SHP77 treated with DMSO at 0.1 percent for 48 hours (cell line): Measurements from ENCODE around the gene MAMDC2.

Experiments used
- DNase-seq: peaks from one replicate; lab custom pipeline; 2025; lab: John Stamatoyannopoulos, UW

The MAMDC2 gene

DNA sequence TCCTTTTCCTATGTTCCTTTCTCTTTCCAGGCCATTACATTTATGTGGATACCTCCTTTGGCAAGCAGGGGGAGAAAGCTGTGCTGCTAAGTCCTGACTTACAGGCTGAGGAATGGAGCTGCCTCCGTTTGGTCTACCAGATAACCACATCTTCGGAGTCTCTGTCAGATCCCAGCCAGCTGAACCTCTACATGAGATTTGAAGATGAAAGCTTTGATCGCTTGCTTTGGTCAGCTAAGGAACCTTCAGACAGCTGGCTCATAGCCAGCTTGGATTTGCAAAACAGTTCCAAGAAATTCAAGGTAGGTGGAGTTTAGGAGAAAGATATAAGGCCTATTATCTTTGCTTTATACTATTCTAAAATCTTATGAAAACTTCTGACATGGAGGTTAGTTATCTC lies 64.5 kb downstream of the MAMDC2 start:
- no peak for DNase-seq

DNA sequence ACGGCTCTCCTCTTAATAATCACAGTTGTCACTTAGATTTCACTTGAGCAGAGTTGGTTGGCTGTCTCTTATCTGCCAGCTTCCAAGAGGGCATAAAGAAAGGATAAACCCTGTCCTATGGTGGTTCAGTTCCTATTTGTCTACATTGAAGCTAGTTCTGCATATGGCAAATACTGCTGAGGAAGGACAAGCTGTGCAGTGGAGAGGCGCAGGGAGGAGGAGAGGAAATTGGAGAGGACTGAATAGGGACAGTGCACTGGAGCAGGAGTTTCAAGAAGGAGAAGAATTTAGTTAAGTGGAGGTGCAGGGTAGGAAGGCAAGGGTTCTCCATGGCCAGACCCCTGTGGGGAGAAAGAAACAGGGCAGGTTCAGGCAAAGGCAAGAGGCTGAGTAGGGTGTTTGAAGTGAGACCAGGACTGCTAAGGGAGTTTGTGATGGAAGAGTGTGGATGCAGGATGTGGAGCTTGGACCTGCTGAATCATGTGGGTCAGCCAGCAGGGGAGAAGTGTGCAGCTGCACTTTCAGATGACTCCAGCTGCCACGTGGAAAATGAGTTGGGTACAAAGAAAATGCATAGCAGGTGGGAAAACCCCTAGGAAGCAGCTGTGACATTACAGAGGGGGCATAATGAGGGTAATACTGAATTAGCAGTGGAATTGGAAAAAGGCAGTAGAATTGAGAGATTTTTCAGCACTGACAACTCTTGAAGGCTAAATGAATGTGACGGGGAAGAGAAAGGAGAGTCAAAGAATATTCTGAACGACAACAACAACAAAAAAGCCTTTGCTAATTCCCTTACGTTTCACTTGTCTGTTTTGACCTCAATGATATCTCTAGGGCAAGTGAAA lies 66.8 kb downstream of the MAMDC2 start:
- peak; percentile 18 for DNase-seq

DNA sequence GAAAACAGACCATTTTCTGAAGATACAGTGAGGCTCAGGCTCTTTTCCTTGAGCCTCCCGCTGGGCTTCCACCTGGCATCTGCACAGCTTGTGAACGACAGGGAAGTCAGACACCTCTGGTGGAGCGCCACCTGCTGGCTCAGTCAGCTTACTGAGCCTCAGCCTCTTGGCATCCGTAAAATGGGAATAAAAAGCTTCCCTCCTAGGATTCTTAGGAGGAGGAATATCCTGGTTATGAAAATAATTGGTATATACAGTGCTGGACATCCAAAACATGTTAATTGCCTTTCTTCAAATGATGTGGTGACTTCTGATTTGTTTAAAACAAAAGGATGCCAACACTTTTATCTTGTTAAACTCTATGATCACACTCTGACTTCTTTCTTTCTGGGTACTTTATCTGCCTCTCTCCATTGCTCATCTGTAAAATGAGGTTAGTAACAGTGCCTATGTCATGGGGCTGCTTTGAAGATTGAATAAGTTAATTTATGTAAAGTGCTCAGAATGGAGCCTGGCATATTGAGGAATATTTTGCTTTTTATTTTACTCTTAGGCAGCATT lies 67.5 kb downstream of the MAMDC2 start:
- peak; percentile 18 for DNase-seq

DNA sequence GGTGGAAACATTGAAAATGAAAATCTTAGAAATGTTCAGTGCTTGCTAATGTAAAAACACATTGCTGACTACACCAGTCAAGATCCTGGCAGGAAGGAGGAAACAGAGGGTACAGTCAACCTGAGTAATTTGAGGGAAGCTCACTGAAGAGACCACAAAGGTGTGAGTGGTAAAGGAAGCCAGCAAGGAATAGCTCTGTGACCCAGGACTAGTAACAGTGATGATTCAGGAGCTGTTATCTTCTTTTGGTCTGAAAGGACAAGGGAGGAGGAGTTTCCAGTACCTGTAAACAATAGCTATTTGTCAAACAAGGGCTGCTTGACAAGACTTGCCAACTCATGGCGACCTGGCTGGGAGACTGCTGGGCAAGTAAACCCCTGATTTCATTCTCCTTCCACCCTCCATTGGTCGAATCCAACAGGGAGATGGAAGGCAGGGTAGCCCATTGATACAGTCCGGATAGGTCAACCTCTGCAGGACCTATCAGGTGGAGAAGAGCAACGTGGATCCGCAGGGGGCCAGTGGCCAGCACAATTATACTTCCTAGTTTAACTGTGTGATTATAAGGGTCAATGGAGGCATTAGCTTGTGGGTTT lies 68.1 kb downstream of the MAMDC2 start:
- no peak for DNase-seq

DNA sequence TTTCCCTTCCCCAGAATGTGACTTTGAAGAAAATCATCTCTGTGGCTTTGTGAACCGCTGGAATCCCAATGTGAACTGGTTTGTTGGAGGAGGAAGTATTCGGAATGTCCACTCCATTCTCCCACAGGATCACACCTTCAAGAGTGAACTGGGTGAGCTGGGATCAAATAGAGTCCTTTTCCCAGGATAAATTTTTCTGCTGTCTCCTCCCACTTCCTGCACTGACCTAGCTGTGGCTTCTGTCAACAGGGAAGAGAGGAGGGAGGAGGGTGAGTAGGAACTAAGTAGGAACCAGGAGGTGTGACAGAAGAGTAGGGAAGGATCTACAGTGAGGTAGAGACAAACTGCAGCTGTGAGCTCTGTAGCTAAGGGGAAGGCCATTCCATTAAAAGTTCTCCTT lies 69.3 kb downstream of the MAMDC2 start:
- no peak for DNase-seq

DNA sequence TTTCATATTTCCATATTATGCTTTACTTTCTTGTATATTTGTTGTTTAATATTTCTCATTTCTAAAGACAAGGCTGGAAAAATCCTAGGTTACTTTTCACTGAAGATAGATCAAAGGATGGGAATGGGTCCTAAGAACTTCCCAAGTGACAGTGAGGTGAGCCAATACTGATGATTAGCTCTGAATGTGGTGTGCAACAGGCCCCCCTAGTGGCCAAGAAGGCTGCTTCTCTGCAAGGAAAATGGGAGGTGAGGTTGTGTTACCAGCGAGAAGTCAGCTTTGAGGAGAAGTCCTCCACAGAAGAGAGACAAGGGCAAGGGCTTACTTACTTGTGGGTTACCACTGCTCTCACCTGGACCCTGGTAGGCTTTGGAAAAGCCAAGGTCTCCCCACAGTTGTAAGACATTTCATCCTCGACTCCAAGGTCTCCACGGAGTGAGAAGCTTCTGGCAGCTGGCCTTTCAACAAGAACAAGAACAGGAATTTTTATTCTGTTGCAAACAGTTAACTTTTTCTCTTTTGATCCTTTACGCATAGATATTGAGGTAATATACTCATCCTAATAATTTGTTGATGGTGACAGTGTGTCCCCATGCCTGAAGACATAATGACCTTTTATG lies 69.9 kb downstream of the MAMDC2 start:
- no peak for DNase-seq

DNA sequence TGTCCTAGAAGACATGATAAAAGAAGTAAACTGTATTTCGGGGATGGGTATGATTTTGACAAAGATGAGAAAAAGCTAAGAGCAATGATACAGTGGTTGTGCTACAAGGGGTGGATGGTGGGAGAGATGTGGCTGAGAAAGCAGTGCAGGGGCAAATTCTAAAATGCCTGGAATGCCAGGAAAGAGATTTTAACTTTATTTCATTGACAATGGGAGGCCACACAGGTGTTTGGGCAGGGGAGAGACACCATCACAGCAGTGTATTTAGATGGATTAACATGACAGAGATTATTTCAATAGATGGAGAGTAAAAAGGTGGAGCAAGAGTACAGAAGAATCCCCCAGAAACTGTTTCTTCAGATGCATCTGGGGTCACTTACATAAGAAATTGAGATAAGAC lies 71.2 kb downstream of the MAMDC2 start:
- DNase-seq: no peak

DNA sequence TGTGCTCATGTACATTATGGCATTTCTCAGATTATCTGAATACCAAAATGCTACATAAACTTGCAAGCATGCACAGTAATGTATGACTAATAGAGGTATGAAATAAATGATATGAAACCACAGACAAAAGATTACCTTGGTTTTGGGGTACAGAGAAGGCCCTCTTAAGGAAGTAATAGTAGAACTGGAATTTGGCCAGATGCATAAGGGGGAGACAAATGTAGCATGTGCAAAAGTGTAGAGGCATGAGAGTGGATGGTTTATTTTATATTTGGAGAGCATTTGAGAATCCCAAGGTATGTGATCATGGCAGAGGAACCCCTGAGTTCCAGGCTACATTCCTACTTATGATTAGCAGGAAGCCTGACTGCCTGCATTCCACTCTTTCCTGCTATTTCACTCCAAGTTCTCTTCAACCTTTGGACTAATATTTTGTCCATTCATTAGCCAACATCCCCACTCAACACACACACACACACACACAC lies 74.2 kb downstream of the MAMDC2 start:
- DNase-seq: no peak

DNA sequence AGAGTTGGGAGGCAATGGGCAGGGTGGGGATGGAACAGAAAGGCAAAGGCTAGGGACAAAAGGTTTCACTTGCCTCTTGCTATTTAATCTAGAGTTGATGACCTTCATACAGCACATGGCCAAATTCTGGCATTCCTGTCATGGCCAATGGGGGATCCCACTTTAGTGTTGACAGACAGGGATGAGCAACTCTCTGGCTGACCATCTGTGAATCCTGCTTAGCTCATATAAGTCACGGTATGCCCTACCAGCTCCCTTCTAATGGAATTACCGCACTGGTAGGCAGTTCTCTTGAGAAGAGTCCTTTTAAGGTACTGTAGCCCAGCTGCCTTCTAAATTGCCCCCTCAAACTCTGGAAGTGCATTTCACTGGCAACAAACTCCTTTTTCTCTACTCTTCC lies 76.1 kb downstream of the MAMDC2 start:
- no peak for DNase-seq

DNA sequence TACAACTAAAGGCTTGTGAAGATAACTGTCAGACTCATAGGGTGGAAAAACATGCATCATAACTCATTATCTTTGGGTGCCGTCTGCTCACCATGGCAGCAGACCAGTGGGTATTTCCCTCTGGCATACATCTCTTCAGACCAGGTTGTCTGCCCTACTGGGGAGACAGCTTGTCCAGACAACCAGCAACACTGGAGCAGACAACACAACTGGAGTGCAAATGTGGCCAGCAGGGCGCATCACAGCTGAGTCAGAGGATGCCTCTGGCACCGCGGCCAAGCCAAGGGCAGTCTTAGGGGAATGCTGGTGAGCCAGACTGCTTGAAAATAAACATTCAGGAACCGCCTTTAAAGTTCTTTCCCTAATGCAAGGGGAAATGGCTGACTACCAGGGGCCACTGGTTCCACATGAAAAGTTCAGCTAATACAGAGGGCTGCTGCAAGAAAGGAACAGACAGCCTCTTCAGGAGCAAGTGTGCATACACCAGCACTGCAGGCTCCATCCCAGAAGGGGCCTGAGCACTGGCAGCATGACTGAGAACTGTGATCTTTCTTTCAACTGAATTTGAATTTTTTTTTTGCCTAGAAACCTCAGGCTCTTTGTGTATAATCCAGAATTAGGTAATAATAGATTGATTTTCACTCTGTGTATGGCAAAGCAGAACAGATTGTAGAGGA lies 77.3 kb downstream of the MAMDC2 start:
- DNase-seq: no peak

DNA sequence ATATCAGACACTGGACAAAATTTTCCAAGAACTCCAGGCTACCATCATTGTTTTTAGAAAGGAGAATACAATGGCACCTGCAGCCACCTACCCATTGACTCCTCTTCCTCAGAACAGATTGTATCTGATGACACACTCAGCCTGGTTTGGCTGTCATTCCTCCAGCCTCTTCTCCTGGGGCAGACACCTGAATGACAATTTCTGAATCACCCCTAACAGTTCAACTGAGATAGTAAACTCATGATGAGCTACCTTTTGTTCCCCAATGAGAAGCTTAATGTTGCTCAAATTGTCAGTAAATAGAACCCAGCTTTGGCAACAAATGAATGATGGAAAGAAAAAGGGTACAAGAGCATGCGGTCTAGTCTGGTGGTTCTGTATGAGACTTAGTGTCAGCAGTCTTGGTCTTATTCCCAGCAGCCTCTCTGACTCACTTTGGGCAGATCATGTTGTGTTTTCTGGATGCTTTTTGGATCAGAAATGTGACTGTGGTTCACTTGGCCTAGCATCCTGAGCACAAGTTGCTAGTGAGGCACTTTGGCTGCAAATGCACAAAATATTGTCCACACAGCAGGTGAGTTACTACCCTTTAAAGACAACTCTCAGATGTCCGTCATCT lies 78.3 kb downstream of the MAMDC2 start:
- no peak for DNase-seq

DNA sequence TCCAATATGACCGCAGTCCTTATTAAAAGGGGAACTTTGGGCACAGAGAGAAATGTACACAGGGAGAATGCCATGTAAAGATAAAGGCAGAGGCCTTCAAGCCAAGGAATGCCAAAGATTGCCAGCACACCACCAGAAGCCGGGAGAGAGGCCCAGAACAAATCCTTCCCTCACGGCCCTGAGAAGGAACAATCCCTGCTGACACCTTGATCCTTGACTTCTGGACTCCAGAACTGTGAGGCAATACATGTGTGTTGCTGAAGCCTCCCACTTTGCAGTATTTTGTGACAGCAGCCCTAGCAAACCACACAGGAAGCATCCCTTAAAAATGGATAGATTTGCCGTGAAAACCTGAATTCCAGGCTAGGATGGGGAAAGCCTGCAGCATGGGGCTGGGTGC lies 80.0 kb downstream of the MAMDC2 start:
- DNase-seq: no peak

DNA sequence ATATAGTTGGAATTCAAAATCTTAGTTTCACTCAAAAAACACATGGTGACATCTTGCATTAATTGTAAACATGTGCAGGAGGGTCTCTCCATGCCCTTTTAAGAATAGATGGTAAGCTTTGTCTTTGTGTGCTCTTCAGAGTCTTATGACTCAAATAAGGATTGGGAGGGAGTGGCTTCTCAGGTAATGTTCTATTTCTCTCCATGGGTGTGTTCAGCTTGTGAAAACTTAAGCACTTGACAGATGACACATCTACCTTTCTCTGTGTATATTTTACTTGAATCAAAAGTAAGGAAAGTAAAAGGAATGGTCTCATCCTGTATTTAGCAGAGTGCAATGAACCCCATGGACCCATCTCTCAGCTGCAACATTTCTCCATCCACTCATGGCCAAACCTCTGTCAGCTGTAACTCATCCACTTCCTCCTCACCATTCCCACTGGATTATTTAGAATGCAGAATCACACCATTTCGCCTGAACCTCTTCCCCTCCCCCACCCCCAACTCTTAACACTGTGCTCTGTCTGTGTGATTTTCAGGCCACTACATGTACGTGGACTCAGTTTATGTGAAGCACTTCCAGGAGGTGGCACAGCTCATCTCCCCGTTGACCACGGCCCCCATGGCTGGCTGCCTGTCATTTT lies 82.1 kb downstream of the MAMDC2 start:
- no peak for DNase-seq

DNA sequence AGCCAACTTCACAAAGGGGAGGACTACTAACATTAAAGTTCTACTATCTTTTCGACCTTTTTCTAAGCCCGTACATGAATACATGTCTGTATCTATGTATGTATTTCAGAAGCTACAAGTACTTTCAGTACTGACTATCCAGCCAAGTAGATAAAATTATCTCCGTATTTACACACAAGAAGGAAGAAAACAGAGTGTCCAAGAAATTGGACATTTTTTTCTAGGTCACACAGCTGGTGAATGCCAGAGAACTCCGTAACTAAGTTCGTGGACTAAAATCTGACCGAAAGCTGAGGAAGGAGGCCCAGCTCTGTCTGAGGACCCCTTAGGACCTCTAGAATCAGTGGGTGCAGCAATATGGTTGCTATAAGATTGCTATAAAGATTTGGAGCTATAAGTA lies 83.4 kb downstream of the MAMDC2 start:
- DNase-seq: no peak

DNA sequence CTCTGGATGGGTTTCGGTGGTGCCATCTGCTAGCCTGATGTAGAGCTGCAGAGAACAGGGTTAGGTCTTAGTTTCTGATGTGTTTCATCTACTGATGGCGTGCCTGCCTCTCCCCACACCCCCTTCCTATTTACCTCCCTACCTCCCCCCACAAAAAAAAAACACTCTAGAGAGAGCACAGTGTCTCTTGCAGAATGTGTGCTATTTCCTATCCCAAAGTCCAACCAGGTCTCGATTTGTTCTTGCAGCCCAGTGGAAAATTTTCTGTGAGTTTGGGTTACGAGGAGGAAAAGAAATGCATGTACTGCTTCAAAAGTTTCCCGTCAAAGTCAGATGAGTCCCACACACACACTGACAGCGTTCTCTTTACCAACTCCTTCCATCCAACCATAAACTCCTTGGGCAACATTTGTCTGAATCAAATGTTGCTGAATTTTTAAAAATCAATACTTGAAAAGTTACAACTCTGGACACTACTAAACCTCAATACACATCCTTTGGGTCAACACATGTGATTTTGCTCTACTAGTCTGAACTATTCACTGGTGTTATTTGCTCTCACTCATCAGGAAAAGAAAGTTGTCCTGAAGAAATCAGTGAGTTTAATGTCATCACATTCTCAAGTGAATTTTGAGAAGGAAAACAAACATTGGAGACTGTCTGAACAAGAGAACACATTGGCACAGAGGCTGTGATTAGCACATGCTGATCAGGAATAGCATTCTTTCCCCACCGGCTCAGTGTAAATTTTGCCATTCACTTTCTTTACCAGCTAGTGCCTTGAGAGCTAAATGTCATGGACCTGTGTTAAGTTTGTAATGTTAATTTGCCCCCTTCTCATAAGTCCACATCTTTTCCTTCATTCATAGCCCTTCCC lies 84.1 kb downstream of the MAMDC2 start:
- DNase-seq: no peak

DNA sequence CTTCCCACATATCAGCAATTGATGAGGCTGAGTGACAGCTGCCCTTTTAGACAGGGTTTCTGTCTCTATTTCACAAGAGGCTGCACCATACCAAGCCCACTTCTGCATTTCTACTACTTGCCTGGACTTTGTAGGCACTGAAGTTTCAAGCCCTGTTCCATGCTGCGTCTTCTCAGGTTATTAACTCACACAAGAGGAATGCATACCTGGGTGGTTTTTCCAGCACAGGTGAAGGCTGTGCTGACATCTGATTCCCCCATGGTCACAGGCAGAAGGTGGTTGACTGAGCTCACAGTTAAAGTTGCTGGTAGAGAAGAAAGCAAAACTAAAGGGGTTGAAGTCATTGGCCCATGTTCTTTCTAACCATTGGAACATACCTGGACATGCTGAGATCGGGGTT lies 86.6 kb downstream of the MAMDC2 start:
- no peak for DNase-seq

DNA sequence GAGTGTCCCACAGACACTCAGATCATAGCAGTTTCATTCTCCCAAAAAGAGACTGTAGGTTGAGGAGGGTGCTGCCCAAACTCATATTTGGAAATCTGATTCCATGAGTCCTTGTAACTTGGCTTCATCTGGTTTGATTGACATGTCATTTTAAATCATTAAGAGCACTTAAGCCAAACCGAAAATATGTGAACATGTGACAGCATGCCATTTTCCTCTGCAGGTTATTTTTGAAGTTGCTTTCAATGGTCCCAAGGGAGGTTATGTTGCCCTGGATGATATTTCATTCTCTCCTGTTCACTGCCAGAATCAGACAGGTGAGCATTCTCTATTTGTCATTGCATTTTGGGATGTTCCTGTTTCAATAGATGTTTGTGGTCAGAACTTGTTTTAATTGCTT lies 87.6 kb downstream of the MAMDC2 start:
- DNase-seq: no peak

DNA sequence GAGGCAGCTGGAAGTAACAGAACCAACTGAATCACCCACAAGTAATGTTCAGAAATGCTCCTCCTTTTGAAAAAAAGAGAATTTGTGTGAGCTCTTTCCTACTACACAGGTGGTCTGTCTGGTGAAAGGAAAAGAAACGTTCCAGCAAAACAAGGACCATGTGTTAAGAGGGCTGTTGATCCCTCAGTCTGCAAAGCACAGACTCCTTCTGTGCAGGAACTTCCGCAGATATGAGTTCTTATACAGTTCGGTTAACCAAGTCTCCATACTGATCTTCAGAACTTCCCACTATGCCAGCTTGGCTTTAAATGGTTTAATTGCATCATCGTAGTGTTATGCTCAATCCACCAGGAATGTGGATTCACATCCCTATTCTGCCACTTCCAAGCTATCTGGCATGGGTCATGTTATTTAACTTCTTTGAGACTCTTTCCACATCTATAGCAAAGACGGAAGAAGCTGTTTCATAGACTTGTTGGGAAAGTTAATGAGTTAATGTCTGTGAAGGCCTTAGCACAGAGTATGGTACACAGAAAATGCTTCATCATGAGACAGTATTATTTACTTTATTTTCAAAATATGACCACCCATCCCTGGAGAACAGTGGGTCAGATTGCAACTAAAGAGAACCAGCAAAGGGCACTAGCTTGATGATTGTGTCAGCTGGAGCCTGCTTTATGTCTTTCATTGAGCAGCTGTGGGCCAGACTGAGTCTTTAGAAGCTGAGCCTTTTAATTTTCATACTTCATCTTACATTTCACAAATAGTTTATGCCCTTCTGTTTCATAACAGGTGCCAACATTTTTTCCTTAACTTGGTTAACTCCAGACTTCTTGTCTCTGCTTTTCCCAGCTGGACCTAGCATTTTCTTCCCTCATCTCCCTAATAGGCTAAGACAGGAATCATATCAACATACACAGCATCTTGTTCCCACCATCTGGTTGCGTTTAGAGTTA lies 89.9 kb downstream of the MAMDC2 start:
- DNase-seq: no peak

DNA sequence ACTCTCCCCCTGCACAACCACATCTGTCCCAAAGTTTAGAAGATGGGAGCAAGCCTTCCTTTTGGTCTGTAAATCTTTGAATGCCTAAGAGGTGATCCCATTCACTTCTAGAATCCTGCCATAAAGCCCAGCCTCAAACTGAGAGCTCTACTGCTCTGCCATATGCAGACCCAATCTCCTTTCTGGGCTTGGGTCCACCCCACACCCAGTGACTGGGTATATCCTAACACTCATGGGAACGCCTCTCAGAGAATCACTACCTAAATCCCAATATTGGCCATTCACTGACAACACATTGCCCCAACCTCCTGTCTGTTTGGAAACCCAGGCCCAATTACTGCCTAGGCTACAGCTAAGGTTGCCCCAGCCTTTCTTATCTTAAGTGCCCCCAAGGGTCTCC lies 90.7 kb downstream of the MAMDC2 start:
- DNase-seq: no peak
